ENCODE data around the gene CDH13. TPM values are rescaled to one million over a fixed set of nuclear protein-coding genes. Genes with fewer than 3 reads are reported as not detected.

Gene CDH13
- total RNA-seq, 1 donor from 2014 or later = 161 TPM

GRCh38 chr16:83300326-83300725 lies 673.6 kb downstream of the CDH13 start:
- no peak for DNase-seq
- Histone ChIP-seq H3K9me3 (replicated peaks) (no peaks in the 10 kb centered on the region), H3K4me1 (no peaks in the 10 kb centered on the region), H3K27ac (replicated peaks) (no peak overlapping the region), H3K27me3 (ENCODE audit: low read depth) (no peaks in the 10 kb centered on the region), H3K36me3 (no peaks in the 10 kb centered on the region), H3K4me3 (no peak overlapping the region)
- intact Hi-C loops (cut with micrococcal nuclease) = no loop called here
- TF ChIP-seq CTCF (IDR thresholded peaks at IDR 0.05; ENCODE audit: borderline replicate concordance) = no peak

- no peak overlapping the region for H3K27ac ChIP-seq (replicated peaks)
- intact Hi-C loops (cut with micrococcal nuclease) = no loop called here
- no peak for TF ChIP-seq CTCF (IDR thresholded peaks at IDR 0.05; ENCODE audit: borderline replicate concordance)
- no peaks in the 10 kb centered on the region for H3K4me1 ChIP-seq
- no peak overlapping the region for H3K4me3 ChIP-seq
- no peak for DNase-seq
- H3K27me3 ChIP-seq (ENCODE audit: low read depth) = no peaks in the 10 kb centered on the region
- H3K36me3 ChIP-seq = no peaks in the 10 kb centered on the region
- no peaks in the 10 kb centered on the region for H3K9me3 ChIP-seq (replicated peaks)
Observed at GRCh38 chr16:83301971-83302370, 675.2 kb downstream of the CDH13 start.

- no peak overlapping the region for H3K4me3 ChIP-seq
- no peaks in the 10 kb centered on the region for H3K36me3 ChIP-seq
- intact Hi-C loops (cut with micrococcal nuclease) = no loop called here
- H3K27me3 ChIP-seq (ENCODE audit: low read depth) = no peaks in the 10 kb centered on the region
- no peak overlapping the region for H3K27ac ChIP-seq (replicated peaks)
- no peak for DNase-seq
- TF ChIP-seq CTCF (IDR thresholded peaks at IDR 0.05; ENCODE audit: borderline replicate concordance) = no peak
- no peaks in the 10 kb centered on the region for H3K9me3 ChIP-seq (replicated peaks)
- no peaks in the 10 kb centered on the region for H3K4me1 ChIP-seq
Observed at GRCh38 chr16:83302853-83303252, 676.1 kb downstream of the CDH13 start.

GRCh38 chr16:83305092-83305491 lies 678.3 kb downstream of the CDH13 start:
- H3K27ac ChIP-seq (replicated peaks) = no peak overlapping the region
- H3K4me1 ChIP-seq = no peaks in the 10 kb centered on the region
- no peaks in the 10 kb centered on the region for H3K27me3 ChIP-seq (ENCODE audit: low read depth)
- no peak overlapping the region for H3K4me3 ChIP-seq
- intact Hi-C loops (cut with micrococcal nuclease) = no loop called here
- DNase-seq = no peak
- H3K36me3 ChIP-seq = no peaks in the 10 kb centered on the region
- no peaks in the 10 kb centered on the region for H3K9me3 ChIP-seq (replicated peaks)
- no peak for TF ChIP-seq CTCF (IDR thresholded peaks at IDR 0.05; ENCODE audit: borderline replicate concordance)

GRCh38 chr16:83306961-83307593 lies 680.3 kb downstream of the CDH13 start:
- peaks cover under 1% of the 10 kb centered on the region for H3K4me1 ChIP-seq
- no peak overlapping the region for H3K27ac ChIP-seq (replicated peaks)
- TF ChIP-seq CTCF (IDR thresholded peaks at IDR 0.05; ENCODE audit: borderline replicate concordance) = no peak
- DNase-seq = no peak
- H3K4me3 ChIP-seq = no peak overlapping the region
- no peaks in the 10 kb centered on the region for H3K27me3 ChIP-seq (ENCODE audit: low read depth)
- no peaks in the 10 kb centered on the region for H3K9me3 ChIP-seq (replicated peaks)
- no peaks in the 10 kb centered on the region for H3K36me3 ChIP-seq
- intact Hi-C loops (cut with micrococcal nuclease) = no loop called here

All from left ventricle myocardium inferior (tissue), 1 donor.